CD4-positive, alpha-beta T cell treated with Interleukin-4 for 1 hour (primary cell): Measurements from ENCODE around the gene SPON1.
"Not testable (repeated sequence)": the region's sequence is repeated elsewhere in the genome, so short reads cannot be mapped to it uniquely, and the experiment has no call there.

Experiments used
- DNase-seq, 2 donors: peaks; one replicate each; pipeline ENCODE4 v3.0.0-alpha.2; 2020 to 2022

Gene SPON1

GRCh38 chr11:14042686-14043465 is 80.4 kb downstream of the SPON1 start:
- no peak for DNase-seq

GRCh38 chr11:14044916-14045315 is 82.4 kb downstream of the SPON1 start:
- DNase-seq: no peak

- DNase-seq: no peak
These were observed 82.9 kb downstream of the SPON1 start for GRCh38 chr11:14045417-14045816.

DNA sequence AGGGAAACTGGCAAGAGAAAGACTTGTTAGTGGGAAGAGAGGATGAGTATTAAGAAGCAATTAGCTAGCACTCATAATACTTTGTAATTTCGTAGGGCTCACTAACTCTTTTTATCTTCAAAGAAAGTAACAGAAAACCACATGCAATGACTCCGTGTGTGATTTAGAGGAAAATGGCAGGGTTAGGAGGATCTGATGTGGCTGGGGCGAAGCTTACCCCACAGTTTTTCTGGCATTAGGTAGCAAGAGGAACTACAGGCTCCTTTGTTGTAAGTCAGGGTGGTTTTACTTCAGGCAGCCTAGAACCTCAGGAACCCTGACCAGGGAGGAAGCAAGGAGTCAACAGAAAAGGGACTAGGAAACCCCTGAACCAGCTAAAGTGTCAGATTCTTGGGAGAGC is 89.7 kb downstream of the SPON1 start:
- no peak for DNase-seq

GRCh38 chr11:14054116-14055107 is 91.9 kb downstream of the SPON1 start:
- DNase-seq: no peak

- DNase-seq: no peak
These were observed 93.4 kb downstream of the SPON1 start for GRCh38 chr11:14055936-14056335.

GRCh38 chr11:14058061-14058460 is 95.5 kb downstream of the SPON1 start:
- no peak for DNase-seq

DNA sequence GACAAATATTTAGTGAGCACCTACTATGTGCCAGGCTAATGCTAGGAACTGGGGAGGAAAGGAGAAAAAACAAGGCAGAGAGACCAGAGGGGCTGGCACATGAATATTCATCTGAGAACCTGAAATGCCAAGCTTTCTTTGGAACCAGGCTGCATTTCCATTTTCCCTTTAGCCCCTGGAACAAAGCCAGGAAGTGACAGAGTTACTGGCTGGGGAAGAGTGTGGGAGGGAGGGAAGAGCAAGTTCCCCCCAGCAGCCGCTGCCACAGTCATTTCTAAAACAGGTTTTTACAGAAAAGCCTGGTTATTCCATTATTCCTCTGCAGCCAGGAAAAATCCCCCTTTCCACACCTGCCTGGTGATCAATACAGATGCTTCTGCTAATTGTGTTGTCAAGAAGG is 97.0 kb downstream of the SPON1 start:
- no peak for DNase-seq

DNA sequence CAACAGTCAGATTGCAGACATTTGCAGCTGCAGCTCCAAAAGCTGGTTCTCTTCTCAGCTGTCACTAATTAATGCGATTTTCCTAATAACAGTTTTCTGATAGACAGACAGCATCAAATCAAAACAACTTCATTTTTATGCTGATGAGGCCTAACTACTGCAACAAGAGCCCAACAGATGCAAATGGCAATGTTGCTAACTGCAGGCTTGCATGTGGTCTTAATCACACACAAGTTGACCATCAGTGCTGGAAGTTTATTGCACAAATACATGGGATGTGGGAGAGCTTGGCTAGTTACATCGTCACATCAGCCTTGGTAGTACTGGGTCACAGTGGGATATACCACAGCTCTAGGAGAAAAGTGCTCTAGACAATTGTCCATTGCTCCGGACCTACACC is 99.2 kb downstream of the SPON1 start:
- no peak for DNase-seq

- no peak for DNase-seq
These were observed 102.6 kb downstream of the SPON1 start for GRCh38 chr11:14065141-14065540.

- DNase-seq: no peak
These were observed 103.2 kb downstream of the SPON1 start for GRCh38 chr11:14065681-14066080.

GRCh38 chr11:14067686-14068085 is 105.2 kb downstream of the SPON1 start:
- no peak for DNase-seq

DNA sequence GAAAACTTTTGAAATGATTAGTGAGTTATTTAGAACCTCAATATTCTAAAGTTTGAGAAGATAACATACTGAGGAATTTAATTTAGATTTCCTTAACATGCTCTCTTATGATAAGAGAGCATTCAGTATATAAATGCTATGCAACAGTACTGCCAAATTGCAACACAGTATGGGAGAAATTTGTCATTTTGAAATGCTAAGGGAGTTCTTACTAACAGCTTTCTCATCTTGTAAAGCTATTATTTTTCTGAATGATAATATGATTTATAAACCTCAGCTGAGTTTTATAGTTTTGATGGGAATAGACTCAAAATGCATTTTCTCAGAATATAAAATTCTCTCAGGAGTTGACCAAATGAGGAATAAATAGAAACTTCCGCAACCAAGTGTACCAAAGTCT is 108.4 kb downstream of the SPON1 start:
- DNase-seq: no peak

GRCh38 chr11:14073849-14074476 is 111.4 kb downstream of the SPON1 start:
- DNase-seq: no peak

DNA sequence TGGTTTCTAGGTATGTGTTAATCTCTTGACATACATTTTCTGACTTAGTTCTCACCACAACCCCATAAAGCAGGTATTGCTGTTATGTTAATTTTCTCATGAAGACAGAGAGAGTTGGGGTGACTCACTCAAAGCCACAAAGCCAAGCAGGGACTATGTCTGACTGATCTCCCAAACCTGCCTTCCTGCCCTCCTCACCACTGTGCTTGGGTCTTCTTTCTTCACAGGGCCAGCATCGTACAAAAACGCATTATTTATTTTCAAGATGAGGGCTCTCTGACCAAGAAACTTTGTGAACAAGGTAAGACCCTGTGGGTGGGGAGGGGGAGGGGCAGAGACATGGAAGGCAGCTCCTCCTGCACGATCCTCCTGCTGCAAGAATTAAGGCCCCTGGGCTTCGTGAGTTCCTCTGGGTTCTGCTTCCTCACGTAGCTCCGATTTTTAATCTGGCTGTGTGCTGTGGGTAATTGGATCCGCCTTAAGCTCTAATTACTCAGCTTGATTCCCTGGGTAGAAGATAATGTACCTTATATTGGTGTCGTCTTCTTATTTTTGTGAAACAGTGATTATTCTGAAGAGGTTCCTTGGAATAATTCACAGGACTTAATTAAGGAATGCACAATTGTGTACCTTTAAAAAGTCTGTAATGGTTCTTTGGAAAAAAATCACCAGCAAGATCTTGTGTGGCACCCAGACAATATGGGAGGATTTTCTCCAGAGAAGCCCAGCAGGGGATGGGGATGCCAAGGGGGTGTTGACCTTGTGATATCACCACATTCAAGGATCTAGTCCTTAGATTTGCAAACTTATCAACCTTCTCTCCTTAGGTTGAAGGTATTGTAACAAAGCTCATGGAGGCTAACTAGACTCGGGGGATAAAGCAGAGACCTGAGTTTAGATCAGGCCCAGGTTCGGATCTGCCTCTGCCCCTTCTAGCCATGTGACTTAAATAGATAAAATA is 112.9 kb downstream of the SPON1 start:
- DNase-seq: peak; percentile 67 to 69

DNA sequence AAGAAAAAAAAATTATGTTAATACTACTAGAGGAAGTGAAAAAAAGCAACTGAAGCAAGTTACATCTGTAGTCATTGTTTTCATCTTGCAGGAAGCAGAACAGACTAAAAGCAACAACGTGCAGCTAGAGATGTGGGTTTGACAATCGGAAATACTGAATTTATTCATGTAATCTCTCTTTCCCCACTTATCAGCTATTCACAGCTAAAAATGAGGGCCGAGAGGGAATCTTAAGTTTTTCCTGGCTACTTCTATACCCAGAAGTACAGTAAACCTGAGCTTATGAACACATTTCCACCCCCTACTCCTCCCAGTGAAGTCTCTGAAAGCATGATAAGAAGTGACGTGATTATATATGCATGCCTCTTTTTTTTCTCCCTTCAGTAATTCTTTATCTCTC is 116.5 kb downstream of the SPON1 start:
- peak in 1 of 2 donors; percentile 21 for DNase-seq

GRCh38 chr11:14079797-14080196 is 117.3 kb downstream of the SPON1 start:
- DNase-seq: no peak

DNA sequence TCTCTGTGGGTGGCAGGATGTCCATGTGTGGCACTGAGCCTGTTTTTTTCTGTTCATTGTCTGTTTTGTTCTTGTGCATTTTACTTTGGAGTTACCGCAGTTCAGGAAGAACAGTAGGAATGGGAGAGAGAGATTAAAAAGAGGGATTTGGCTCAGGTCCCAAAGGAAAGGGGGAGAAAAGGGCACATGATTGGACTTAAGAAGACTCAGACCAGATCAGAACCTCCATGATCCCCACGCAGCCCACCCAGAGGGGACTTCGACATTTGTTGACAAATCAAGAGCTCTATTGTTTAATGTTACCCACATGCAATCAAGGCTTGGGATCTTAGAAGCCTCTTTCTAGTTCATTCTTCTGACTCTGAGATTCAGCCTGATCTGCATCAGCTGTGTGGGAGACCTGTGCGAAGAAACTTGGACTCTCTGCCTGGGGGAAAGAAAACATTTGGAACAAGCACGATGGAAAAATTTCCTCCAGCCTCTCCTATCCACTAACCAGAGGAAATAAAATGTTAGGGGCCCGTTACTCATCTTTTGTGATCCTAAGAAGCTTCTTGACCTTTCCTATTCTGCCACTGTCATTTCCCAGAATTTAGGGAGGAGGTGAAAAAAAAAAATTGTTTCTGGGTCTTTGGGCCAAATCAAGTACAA is 119.2 kb downstream of the SPON1 start:
- DNase-seq: no peak

DNA sequence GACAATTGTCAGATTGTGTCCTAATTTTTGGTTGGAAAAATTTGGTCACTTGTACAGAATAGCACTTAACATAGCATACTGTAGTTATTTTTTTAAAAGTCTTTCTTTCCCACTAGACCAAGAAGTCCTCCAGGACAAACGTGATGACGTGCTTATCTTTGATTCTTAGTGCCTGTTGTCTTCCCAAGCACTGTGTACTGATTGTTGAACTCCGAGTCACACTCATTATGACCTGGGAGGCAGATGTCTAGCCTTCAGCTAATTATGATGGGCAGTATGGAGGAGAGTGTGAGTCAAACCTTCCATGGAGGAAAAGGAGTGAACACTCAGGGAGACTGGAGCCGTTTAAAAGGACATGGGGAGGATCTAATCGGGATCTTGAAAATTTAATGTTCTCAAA is 119.8 kb downstream of the SPON1 start:
- no peak for DNase-seq

GRCh38 chr11:14088861-14089260 is 126.3 kb downstream of the SPON1 start:
- DNase-seq: not testable (repeated sequence)

- no peak for DNase-seq
These were observed 127.4 kb downstream of the SPON1 start for GRCh38 chr11:14089690-14090462.
